OCI-LY7 (cell line): ENCODE results near the gene LMTK3.

Source experiments
- CTCF ChIP-seq: fragments of 200-600 bp; sonication (generic); conservative IDR thresholded peaks from 2 replicates; pipeline ENCODE4 v1.5.1; 2014; ENCODE audit warnings: mild to moderate bottlenecking, antibody characterized with exemption, low read length, moderate library complexity, mixed read lengths
- EZH2phosphoT487 ChIP-seq: fragments of 200-600 bp; sonication (generic); IDR thresholded peaks from 2 replicates; pipeline ENCODE4 v1.6.1; 2018; ENCODE audit warnings: low read depth, borderline replicate concordance, mild to moderate bottlenecking, mixed run types, antibody characterized with exemption, low read length, moderate library complexity, mixed read lengths

- no peak for TF ChIP-seq CTCF
- no peak for TF ChIP-seq EZH2phosphoT487
Measured at GRCh38 chr19:48501494-48502349, 9.9 kb downstream of the LMTK3 start.
